Uterus (tissue), 4 donors: Measurements from ENCODE around the gene KDM6B. TPM values are rescaled to one million over a fixed set of nuclear protein-coding genes. Genes with fewer than 3 reads are reported as not detected.

Experiments used
- DNase-seq, 2 donors: peaks; one replicate each; pipeline ENCODE4 v3.0.0-alpha.2; 2019 to 2020
- H3K27ac ChIP-seq, 2 donors: fragments of 200-600 bp; sonication (generic); 1 replicate in 1 of 2; 2 replicates in 1 of 2; pipeline ENCODE4 v1.5.1; 2016 to 2018
- H3K27me3 ChIP-seq, 2 donors: fragments of 200-600 bp; sonication (generic); one replicate each; pipeline ENCODE4 v1.5.1; 2018 to 2019; ENCODE audit warnings: control low read depth in 1 of 2
- H3K36me3 ChIP-seq, 2 donors: fragments of 200-600 bp; sonication (generic); one replicate each; pipeline ENCODE4 v1.5.1; 2019; ENCODE audit warnings: control low read depth in 1 of 2
- H3K4me1 ChIP-seq, 2 donors: fragments of 200-600 bp; sonication (generic); one replicate each; pipeline ENCODE4 v1.5.1; 2018 to 2019; ENCODE audit warnings: control low read depth in 1 of 2
- H3K4me3 ChIP-seq, 2 donors: fragments of 200-600 bp; sonication (generic); 1 replicate in 1 of 2; 2 replicates in 1 of 2; pipeline ENCODE4 v1.5.1; 2018 to 2019; ENCODE audit warnings: mild to moderate bottlenecking in 1 of 2
- H3K9me3 ChIP-seq, 2 donors: fragments of 200-600 bp; sonication (generic); one replicate each; pipeline ENCODE4 v1.5.1; 2019; ENCODE audit warnings: control low read depth in 1 of 2
- CTCF ChIP-seq, 4 experiments: fragments of 200-600 bp in 2 of 4; fragments of 450-650 bp in 2 of 4; sonication (generic) in 2 of 4; IDR thresholded peaks; one replicate each; pipeline ENCODE4 v1.5.1; 2016 to 2019; ENCODE audit warnings: antibody characterized with exemption in 4 of 4, mild to moderate bottlenecking in 2 of 4, moderate library complexity in 1 of 4
- POLR2A ChIP-seq, 2 donors: fragments of 450-650 bp; IDR thresholded peaks; one replicate each; pipeline ENCODE4 v1.6.1; 2016; ENCODE audit warnings: antibody characterized with exemption in 2 of 2, mild to moderate bottlenecking in 1 of 2, moderate library complexity in 1 of 2
- intact Hi-C: fragments of 100-400 bp; cut with DNase I; formaldehyde crosslinking; loops from one replicate; pipeline ENCODE4 v1.15.1; 2023; ENCODE audit warnings: low total_unique reads
- total RNA-seq, 4 donors: library from RNA; depleted of rRNA in 3 of 4; stranded (reverse); fragments of >200 nt in 3 of 4; gene quantifications; one replicate each; pipeline versions ENCODE4 v1.1.0 to v1.2.4, GENCODE V29; 2014 to 2023
- donor health status: DM: yes; HTN: yes; CAD: no.

The KDM6B gene
- total RNA-seq, 4 donors from 2014 or later, result 2.6 to 47.9 (median 4.4) TPM

GRCh38 chr17:7814969-7815368, 19.0 kb upstream of the KDM6B start:
- H3K36me3 ChIP-seq, result no peaks in the 10 kb centered on the region
- no peaks in the 10 kb centered on the region for H3K27me3 ChIP-seq
- H3K4me3 ChIP-seq, result no peak overlapping the region
- intact Hi-C loops, result no loop called here
- H3K9me3 ChIP-seq, result no peaks in the 10 kb centered on the region
- TF ChIP-seq POLR2A (IDR thresholded peaks at IDR 0.05) (no peak), CTCF (IDR thresholded peaks at IDR 0.05) (no peak)
- no peak for DNase-seq
- no peaks in the 10 kb centered on the region for H3K4me1 ChIP-seq
- H3K27ac ChIP-seq, result no peak overlapping the region

GRCh38 chr17:7816926-7817642, 16.9 kb upstream of the KDM6B start:
- no peak overlapping the region for H3K4me3 ChIP-seq
- H3K27ac ChIP-seq, result no peak overlapping the region
- intact Hi-C loops, result no loop called here
- no peaks in the 10 kb centered on the region for H3K9me3 ChIP-seq
- H3K36me3 ChIP-seq, result no peaks in the 10 kb centered on the region
- no peak for DNase-seq
- no peak for TF ChIP-seq CTCF (IDR thresholded peaks at IDR 0.05)
- no peak for TF ChIP-seq POLR2A (IDR thresholded peaks at IDR 0.05)
- no peaks in the 10 kb centered on the region for H3K27me3 ChIP-seq
- no peaks in the 10 kb centered on the region for H3K4me1 ChIP-seq

GRCh38 chr17:7817643-7817964, 16.4 kb upstream of the KDM6B start:
- no peaks in the 10 kb centered on the region for H3K27me3 ChIP-seq
- H3K27ac ChIP-seq, result no peak overlapping the region
- no peak for TF ChIP-seq POLR2A (IDR thresholded peaks at IDR 0.05)
- no peak for TF ChIP-seq CTCF (IDR thresholded peaks at IDR 0.05)
- no peaks in the 10 kb centered on the region for H3K4me1 ChIP-seq
- no peaks in the 10 kb centered on the region for H3K9me3 ChIP-seq
- no peak overlapping the region for H3K4me3 ChIP-seq
- H3K36me3 ChIP-seq, result no peaks in the 10 kb centered on the region
- intact Hi-C loops, result no loop called here
- DNase-seq, result no peak

- no peak for DNase-seq
- H3K4me1 ChIP-seq, result no peaks in the 10 kb centered on the region
- TF ChIP-seq CTCF (IDR thresholded peaks at IDR 0.05), result no peak
- no peak for TF ChIP-seq POLR2A (IDR thresholded peaks at IDR 0.05)
- intact Hi-C loops, result no loop called here
- H3K4me3 ChIP-seq, result no peak overlapping the region
- no peaks in the 10 kb centered on the region for H3K36me3 ChIP-seq
- H3K9me3 ChIP-seq, result no peaks in the 10 kb centered on the region
- no peak overlapping the region for H3K27ac ChIP-seq
- no peaks in the 10 kb centered on the region for H3K27me3 ChIP-seq
Measured at GRCh38 chr17:7818026-7818425, 16.0 kb upstream of the KDM6B start.

GRCh38 chr17:7818746-7819645, 15.0 kb upstream of the KDM6B start:
- DNase-seq, result no peak
- Histone ChIP-seq H3K27me3 (no peaks in the 10 kb centered on the region), H3K4me3 (no peak overlapping the region), H3K27ac (no peak overlapping the region), H3K9me3 (no peaks in the 10 kb centered on the region), H3K4me1 (no peaks in the 10 kb centered on the region), H3K36me3 (no peaks in the 10 kb centered on the region)
- TF ChIP-seq POLR2A (IDR thresholded peaks at IDR 0.05) (no peak), CTCF (IDR thresholded peaks at IDR 0.05) (no peak)
- intact Hi-C loops, result no loop called here
